ENCODE measurements around the gene SULT1A1. TPM values are rescaled to one million over a fixed set of nuclear protein-coding genes. Genes with fewer than 3 reads are reported as not detected.

Gene SULT1A1
- total and polyA plus RNA-seq, 2 of the 13 experiments (the other 11 are each of a cell fraction or from before 2014, with no cell fraction given), result 114 to 147 TPM

- TF ChIP-seq HNRNPH1 (optimal IDR thresholded peaks at IDR 0.05; ENCODE audit: low read depth, low read length), result no peak
- no peak for TF ChIP-seq KLF13 (CRISPR knock-in tag; IDR thresholded peaks at IDR 0.05)
- TF ChIP-seq PRDM10 (CRISPR knock-in tag; IDR thresholded peaks at IDR 0.05; ENCODE audit: low read depth), result peak; percentile 31; the same call in 1 of the 2 replicates
- no peak for TF ChIP-seq THAP7 (CRISPR knock-in tag; IDR thresholded peaks at IDR 0.05)
- no peak for TF ChIP-seq FOXP1 (IDR thresholded peaks at IDR 0.05)
- peak; percentile 18; the same call in 1 of the 2 replicates for TF ChIP-seq FOXP1 (CRISPR knock-in tag; IDR thresholded peaks at IDR 0.05)
- TF ChIP-seq CREM (IDR thresholded peaks at IDR 0.05), result no peak
- TF ChIP-seq CREM (CRISPR knock-in tag; IDR thresholded peaks at IDR 0.05), result no peak
- no peak for TF ChIP-seq HDAC6 (IDR thresholded peaks at IDR 0.05; ENCODE audit: low read depth, low read length)
- TF ChIP-seq ZNF136 (CRISPR knock-in tag; IDR thresholded peaks at IDR 0.05; ENCODE audit: low read depth), result 0 out of 2 replicates have a peak, but pooled peaks have one; percentile 7
- no peak for TF ChIP-seq HDAC1 (CRISPR knock-in tag; IDR thresholded peaks at IDR 0.05)
- TF ChIP-seq RFX1 (IDR thresholded peaks at IDR 0.05), result no peak
- no peak; the same call in 1 of the 2 replicates for TF ChIP-seq ESRRA (CRISPR knock-in tag; IDR thresholded peaks at IDR 0.05; ENCODE audit: low read depth)
- peak; percentile 39; the same call in 1 of the 2 replicates for TF ChIP-seq KDM5B (CRISPR knock-in tag; IDR thresholded peaks at IDR 0.05; ENCODE audit: borderline replicate concordance)
- peak; percentile 95; the same call in 1 of the 2 replicates for TF ChIP-seq GLI4 (CRISPR knock-in tag; IDR thresholded peaks at IDR 0.05; ENCODE audit: borderline replicate concordance)
- peak; percentile 3; the same call in 1 of the 2 replicates for TF ChIP-seq KDM2A (CRISPR knock-in tag; IDR thresholded peaks at IDR 0.05; ENCODE audit: borderline replicate concordance, low read depth)
- TF ChIP-seq ZNF530 (CRISPR knock-in tag; IDR thresholded peaks at IDR 0.05; ENCODE audit: low read depth), result no peak
- TF ChIP-seq SNRNP70 (IDR thresholded peaks at IDR 0.05; ENCODE audit: low read depth, low read length), result no peak
- TF ChIP-seq DDIT3 (CRISPR knock-in tag; IDR thresholded peaks at IDR 0.05), result no peak
- TF ChIP-seq FOXA3 (CRISPR knock-in tag; IDR thresholded peaks at IDR 0.05), result peak; percentile 33; the same call in 1 of the 2 replicates
- no peak for TF ChIP-seq ZBTB21 (CRISPR knock-in tag; IDR thresholded peaks at IDR 0.05)
- TF ChIP-seq RFXANK (CRISPR knock-in tag; IDR thresholded peaks at IDR 0.05), result no peak
- TF ChIP-seq NR2F2 (IDR thresholded peaks at IDR 0.05; ENCODE audit: borderline replicate concordance, low read depth), result 0 out of 2 replicates have a peak, but pooled peaks have one; percentile 18
- TF ChIP-seq ZNF513 (CRISPR knock-in tag; conservative IDR thresholded peaks at IDR 0.05), result no peak
- peak; percentile 39; the same call in 1 of the 2 replicates for TF ChIP-seq ZNF772 (CRISPR knock-in tag; IDR thresholded peaks at IDR 0.05)
- TF ChIP-seq CHCHD3 (CRISPR knock-in tag; IDR thresholded peaks at IDR 0.05), result no peak
- no peak for TF ChIP-seq PCBP1 (IDR thresholded peaks at IDR 0.05; ENCODE audit: borderline replicate concordance, low read depth, low read length)
Observed at GRCh38 chr16:28610595-28611191, 849 bp upstream of the SULT1A1 start (continued).
